Colon (tissue), 2 donors: ENCODE results near the gene TMEM86A.

Experiments used
- FAIRE-seq: peaks from 2 replicates; lab custom pipeline; 2012; peaks lifted over from hg19 to GRCh38; lab: Jason Lieb, UNC
- donor health status: control.
- donor health status: control.

The TMEM86A gene

DNA sequence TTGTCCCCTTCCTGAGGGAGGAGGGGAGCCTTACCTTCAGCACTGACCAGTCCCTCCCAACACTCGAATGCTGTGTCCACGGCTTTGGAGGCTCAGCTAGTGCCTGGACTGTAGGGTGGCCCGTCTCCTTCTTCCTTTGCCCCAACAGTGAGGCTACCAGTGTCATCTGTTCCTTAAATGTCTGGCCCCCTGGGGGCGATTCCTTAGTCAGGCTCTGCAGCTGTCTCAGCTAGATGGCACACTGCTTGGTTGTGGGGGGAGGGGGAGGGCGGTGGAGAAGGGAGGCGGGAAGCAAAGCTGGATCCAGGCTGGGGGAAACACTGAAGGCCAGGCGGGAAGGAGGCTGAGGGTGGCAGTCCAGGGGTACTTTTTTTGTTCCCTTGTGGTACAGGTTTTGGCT, 27.5 kb downstream of the TMEM86A start, which contains the start of gene IGSF22:
Gene IGSF22, minus strand, starts transcription at position 149 of the 400 bp plus-strand sequence. CDS start 1,952 bp downstream, outside the sequence.
- no peak for FAIRE-seq

DNA sequence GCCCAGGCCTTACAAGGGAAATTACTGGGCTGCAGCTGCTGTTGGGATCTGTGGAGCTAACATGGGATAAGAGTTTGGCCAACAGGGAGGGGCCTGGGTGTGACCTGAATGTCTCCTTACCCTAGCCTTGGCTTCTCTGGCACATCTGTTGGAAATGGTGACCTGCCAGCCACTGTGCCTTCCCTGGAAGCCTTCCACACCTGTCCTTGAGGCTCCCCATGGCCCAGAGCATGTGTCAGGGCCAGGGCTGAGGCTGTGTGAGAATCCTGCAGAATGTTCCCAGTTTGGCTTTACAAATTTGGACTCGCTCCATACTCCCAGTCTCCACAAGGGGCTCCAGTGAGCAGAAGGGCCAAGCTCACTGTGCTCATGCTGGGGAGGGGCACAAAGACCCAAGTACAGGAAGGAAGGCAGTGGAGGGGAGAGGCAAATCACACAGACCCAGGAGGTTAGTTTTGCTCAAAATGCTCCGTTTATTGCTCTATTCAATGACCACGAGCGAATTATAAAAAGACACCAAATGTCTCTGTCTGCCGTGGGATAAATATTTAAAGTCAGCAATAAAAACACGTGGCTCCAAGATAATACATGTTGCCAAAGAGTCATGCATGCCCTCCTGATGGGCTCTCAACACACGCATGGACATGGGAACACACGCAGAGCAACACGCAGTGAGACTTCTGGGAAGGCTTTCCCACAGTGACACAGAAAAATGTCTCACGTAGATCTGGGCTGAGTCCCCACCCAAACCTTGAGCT, 29.1 kb downstream of the TMEM86A start:
- FAIRE-seq, result no peak

DNA sequence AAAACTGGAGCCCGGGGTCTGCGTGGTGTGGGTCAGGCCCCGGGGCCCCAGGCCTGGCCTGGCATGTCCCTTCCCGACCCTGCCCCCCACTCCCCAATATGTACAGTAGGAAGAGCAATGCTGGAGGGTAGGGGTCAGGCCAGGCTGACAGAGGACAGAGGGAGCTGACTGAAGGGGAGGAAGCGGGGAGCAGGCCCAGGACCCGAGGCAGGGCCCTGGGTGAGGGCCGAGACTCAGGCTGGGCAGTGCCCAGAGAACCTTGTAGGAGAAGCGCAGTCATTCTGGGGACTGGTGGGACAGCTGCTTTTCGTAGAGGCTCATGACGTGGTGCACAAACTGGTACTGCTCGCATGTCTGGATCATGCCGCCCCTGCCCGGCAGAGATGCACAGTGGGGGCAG, 30.1 kb downstream of the TMEM86A start:
- FAIRE-seq, result no peak

DNA sequence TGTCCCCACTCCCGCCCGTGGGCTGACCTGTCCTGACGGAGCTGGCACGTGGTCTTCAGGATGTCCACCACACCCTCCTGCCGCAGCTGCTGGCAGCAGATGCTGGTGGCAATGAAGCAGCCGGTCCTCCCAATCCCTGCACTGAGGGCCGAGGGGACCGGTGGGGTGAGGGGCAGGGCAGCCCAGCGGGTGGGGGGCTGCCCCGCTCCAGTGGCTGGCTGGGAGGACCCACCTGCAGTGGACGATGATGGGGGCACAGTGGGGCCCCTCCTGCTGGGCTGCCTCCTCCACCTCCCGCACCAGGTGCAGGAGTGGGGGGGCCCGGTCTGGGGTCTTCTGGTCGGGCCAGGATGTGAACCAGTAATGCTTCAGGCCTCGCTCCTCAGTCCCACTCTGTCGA, 30.8 kb downstream of the TMEM86A start:
- FAIRE-seq, result no peak

DNA sequence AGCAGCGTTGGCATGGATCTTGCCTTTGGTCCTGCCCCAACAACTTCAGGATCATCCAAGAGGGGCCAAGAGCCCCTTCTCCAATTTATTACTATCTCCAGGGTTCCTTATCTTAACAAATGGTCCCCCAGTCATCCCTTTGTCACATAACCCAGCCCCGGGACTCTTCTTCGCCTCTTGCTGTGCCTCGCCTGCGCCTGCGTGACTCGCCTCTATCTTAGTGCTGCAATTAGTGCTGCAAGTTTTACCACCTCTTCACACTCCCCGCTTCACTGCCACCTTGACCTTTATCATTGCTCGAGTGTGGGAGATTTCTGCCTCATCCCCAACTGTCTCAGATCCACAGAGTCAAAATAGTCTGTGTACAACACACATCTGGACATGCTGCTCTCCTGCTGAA, 31.4 kb downstream of the TMEM86A start:
- FAIRE-seq, result no peak

DNA sequence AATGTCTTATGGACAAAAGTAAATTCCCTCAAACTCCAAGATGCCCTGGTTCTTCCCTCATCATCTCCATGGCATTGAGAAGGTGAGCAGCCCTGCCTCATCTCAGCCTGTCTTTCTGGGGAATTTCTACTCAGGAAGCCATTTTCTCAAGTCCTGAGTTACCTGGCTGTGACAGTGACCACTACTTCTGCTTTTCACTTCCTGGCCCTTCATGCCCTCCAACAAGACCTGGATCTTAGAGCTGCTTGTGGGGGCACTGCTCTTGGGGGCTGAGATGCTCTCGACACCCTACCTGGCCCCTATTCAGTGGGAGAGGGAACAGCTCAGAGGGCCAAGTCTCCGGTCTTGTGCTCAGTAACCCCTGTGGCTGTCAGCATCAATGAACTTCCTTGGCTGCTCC, 32.9 kb downstream of the TMEM86A start:
- no peak for FAIRE-seq

DNA sequence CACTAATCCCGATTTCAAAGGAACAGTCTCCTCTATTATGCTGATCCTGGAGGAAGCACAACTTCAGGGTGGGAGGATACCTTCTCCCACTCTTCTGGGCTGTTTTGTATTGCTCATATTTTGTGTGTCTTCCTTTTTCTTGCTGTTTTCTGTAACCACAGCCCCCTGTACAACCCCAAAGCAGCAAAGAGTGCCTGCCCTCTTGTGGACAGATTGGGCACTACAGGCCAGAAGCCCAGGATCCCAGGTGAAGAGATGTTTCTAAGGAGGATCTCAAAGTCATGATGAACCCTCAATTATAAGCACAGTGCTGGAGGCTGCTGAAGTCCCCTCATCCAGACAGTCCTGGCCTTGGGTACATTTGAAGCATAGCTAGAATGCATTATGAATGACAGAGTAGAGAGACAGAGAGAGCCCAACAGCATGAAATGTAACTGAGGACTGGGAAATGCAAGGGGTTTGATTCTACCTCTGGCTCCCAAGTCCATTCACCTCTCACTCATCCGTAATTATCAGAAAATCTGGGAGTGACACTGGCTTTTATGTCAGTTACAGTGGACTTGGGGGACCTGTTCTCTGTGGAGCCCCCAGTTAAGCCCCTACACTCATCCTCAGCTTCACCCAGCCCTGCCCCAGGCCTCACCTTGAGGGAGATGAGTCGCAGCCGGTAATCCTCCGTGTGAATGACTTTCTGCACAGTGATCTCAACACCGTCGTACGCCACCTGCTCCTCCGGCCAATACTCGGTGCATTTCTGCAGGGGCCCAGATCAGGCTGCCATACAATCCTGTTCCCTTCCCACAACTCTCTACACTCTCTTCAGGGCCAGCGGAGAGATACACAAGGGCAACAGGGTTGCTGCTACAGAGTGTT, 33.6 kb downstream of the TMEM86A start:
- no peak for FAIRE-seq

DNA sequence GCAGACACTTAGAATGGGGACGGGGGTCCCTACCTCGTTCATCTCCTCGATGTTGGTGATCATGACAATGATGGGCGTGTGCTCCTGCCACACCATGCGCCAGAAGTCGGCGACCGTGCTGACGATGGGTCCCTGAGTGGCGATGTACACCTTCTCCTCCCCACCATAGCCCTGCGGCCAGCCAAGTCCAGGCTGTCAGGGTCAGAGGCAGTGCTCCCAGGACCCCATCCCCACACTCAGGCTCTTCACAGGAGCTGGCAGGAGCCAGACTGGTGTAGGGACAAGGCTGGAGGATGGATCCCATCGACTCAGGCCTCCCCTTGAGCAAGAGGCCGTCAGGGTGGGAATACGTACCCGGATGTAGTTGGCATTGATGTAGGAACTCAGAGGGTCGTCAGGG, 34.6 kb downstream of the TMEM86A start:
- no peak for FAIRE-seq

DNA sequence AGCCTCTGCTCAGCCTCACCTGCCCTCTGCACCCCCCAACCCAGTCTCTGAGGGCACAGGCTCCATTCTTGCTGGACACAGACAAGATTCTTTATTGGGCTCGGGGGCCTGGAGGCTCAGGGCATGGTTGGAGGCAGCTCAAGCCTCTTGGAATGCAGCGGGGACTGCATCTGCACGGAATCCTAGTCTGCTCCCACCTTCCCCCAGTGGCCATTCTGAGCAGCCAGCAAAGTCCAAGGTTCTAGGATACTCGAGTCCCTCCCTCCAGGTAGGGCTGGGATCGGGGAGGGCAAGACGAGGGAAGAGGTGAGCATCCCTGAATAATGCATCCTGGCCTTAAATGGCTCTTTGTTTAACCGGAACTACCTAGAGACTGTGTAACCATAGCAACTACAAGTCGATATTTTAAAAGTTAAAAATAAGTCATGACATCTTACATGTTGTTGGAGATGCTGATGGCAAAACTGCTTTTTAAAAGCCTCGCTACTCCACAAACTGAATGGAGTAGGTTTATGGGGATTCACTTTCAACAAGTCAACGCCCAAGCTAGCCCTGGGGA, 38.1 kb downstream of the TMEM86A start:
- FAIRE-seq, result no peak

DNA sequence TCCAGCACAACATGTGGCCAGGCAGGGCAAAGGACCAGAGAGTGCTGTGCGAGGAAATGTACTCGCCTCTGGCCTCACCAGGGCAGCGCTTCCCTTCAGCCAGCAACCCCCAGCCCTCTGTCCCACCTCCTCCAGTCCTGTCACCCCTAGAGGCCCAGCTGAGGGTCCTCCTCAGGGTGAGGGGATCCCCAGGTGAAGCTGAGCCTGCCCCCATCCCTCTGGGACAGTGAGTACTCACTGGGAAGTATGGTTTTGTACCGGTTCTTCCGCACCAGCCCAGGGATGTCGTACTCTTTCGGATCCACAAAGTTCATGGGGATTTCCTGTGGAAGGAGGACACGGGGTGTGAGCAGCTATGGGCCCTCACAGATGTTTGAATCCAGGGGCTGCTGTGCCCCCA, 39.1 kb downstream of the TMEM86A start:
- no peak for FAIRE-seq

DNA sequence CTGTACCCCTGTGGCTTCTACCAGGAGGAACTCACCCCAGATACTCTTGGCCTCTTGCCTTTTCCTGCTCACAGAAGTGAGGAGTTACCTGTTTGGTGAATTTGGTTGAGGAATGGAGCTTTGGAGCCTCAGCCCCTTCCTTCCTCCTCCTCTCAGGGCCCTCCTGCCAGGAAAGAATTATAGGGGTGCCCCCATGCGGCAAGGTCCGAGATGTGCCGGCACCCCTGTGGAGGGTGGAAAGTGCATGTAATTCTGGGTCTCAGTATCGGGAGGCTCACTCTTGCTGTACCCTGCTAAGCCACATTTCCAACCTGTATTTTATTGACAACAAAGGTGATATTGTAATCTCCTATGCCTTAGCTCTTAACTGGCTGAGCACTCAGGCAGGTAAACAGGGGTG, 41.1 kb downstream of the TMEM86A start:
- FAIRE-seq, result no peak

DNA sequence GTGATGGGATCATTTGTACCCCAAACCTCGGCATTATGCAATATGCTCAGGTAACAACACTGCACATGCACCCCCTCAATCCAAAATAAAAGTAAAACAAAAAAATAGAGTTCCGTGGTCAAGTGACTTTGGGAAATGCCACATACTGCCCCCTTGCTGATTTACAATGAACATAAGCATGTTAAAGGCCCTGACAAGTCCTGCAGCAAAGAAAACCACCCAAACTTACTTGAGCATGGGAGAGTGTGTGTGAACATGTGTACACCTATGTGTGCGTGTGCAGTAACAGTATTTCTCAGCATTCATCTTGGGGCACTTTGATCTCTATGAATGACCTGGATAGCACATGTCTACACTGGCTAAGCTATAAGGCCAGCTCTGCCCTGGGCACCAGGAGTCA, 43.2 kb downstream of the TMEM86A start:
- FAIRE-seq, result no peak

DNA sequence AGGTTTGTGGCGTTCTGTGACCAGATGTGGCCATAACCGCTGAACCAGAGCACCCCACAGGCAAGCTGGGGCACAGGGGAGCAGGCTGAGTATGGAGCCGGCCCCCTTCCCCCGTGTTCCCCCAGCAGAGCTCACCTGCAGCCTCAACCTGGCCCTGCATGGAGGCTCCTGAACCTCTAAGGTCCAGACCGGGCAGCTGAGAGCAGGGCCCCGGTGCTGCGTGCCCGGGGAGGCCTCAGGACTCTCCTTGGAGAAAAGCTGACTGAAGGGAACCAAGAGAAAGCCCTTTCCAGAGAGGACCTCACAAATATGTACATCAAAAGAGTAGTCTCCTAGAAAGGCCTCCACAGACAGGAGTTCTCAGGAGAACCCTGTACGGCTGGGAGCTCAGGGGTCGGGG, 44.8 kb downstream of the TMEM86A start:
- FAIRE-seq, result no peak

DNA sequence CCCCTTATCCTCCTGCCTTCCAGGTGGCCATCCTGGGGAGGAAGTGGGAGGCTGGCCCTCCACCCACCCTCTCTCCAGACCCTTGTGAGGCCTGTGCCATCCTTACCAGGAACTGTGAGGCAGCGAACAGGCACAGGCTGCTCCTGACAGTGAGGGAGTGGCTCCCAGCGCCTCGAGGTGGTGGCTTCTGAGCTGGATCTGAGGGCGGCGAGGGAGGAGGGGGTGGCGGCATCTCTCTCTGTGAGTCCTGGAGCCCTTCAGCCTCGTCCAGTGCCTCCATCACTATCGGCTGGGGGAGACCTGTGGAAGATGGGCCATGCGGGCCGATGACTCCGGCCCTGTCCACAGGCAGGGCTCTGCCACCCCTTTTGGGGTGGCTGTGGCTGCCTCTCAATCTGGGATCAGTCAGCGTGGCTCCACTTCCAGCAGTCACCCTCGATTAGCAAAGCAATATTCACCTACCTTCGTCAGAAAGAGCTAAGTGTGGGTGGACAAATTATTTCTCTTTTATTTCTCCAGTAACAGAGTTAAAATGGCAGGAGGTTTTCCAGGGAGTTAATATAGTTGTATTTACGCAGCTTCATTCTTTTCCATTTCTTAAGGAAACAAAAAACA, 45.4 kb downstream of the TMEM86A start:
- FAIRE-seq, result no peak

DNA sequence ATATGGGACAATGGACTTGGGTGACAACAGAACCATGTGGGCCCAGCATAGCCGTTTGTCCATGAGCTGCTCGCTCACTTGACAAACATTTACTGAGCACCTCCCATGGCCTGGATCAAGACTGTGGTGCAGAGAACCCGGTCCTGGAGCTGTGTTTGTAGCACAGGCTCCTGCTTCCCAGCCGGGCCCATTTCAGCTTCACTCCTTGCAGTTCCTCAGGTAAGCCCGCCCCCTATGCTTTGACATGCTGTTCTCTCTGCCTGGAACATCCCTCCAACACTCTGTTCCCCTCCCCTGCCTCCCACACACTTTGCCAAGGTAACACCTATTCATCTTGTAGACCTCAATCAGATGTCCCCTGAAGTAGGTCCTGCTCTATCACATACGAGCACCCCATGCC, 46.7 kb downstream of the TMEM86A start:
- no peak for FAIRE-seq

DNA sequence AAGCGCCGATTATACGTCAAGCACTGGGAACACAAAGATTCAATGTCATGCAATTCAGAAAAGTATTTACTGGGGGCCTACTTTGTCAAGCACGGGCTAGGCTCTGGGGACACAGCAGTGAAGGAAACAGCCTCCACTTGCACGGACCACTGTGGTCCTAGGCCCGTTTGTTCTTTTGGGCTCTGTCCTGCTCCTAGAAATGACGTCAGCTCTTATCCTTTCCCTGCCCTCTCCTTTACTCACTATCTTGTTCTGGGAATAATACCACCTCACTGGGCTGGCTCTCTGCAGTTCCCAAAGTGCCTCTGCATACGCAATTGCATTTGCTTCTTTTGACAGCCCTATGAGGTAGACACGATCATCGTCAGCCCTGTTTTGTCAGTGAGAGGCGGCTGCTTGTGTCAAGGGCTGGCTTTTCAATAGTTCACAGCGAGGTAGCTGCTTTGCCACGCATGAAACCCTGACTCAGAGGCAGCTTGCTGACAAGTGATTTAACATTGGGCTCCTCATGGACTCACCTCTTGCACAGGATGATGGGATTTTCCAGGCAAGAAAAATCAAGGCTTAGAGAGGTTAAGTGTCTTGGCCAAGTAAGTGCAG, 50.3 kb downstream of the TMEM86A start:
- FAIRE-seq, result no peak

DNA sequence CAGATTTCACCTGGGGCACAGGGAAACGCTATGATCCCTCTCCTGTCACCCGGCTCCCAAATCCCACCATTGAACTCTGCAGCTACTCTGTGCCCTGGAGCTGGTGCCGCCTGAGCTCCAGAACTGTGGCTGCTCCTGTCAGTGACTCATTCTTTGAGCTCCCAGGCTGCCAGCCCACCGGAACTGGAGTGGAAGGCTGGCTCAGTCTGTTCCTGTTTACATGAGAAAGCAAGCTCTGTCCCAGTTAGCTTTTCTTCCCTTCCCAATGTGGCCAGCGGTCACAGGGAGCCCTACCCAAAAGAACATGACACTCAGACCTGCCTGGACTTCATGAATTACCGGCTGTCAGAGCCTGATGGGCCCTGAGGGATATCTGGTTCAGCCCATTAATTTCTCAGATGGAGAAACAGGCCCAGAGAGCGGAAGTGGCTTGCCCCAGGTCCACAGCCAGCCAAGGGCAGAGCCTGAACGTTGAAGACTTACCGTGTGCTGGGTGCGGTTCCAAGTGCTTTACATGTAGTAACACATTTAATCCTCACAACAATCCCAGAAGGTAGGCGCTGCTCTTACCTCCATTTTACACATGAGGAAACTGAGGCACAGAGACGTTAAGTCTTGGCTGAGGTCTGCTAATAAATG, 51.2 kb downstream of the TMEM86A start:
- no peak for FAIRE-seq

DNA sequence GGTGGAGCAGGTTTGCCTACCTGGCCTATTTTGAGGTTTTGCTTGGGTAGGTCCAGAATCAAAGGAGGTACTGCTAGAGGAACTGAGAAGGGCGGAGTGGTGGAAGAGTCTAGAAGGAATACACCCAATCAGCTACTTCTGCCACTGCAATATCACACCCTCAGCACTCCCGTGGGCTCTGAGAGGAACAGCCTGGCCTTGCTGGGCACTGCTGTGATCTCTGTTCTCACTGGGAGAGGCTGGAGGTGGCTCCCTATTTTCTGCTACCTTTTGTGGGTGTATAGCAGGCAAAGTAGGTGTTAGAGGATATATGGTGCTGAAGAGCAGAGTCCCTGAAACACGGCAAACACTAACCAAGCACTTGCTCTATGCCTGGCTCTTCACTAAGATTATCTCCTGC, 52.4 kb downstream of the TMEM86A start:
- FAIRE-seq, result no peak

DNA sequence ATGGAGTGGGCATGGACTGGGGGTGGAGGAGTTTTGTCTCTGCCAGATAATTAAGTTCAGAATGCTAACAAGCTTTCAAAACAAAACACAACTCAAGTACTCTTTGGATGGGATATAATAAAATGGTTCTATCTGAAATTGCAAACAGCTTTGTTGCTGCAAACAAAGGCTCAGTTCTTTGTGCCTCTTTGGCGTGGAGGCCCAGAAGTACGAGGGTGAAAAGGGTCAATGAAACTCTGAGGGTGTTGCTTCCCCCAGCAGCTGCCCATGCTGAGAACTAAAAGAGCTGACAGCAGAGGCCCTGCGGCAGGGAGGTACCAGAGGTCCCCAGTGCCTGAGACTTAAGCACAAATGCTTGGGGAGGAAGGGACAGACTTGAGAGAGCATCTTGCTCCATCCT, 53.9 kb downstream of the TMEM86A start:
- FAIRE-seq, result no peak

DNA sequence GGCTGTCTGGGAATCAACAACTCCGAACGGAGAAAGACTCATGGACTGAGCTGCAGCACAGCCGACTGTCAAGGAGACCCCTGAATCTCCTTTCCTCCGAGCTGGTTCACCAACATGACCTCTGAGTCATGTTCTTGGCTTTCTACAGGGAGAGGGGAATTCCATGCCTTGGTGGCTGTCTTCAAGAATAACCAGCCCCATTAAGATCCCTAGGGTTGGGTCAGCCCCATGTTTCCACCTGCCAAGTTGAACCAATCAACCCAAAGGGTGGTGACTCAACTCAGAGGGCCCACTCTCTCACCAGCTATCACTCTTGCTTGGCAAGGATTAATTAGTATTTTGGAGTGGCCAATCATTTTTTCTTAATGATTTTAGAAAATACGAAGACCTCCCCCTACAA, 55.7 kb downstream of the TMEM86A start:
- FAIRE-seq, result no peak
